HT1080 (cell line): Measurements from ENCODE around the gene NUTM2B. TPM values are rescaled to one million over a fixed set of nuclear protein-coding genes. Genes with fewer than 3 reads are reported as not detected.
A peak's percentile ranks its signal among the peaks of the same experiment; 100 is the strongest.
"Not testable (repeated sequence)": the region's sequence is repeated elsewhere in the genome, so short reads cannot be mapped to it uniquely, and the experiment has no call there.

Source experiments
- DNase-seq: peaks from one replicate; pipeline ENCODE4 v3.0.0-alpha.2; 2015; ENCODE audit warnings: low read depth
- total RNA-seq: library from RNA; depleted of rRNA; stranded (reverse); fragments of >200 nt; shearing (Covaris generic); gene quantifications from 2 replicates; pipeline ENCODE4 v1.2.3, GENCODE V29; 2014; rRNA removed

NUTM2B gene
- total RNA-seq, 1 experiment from 2014 or later, result 0.03 TPM

- DNase-seq, result not testable (repeated sequence)
These were observed 41.8 kb downstream of the NUTM2B start for GRCh38 chr10:79744844-79745243.

GRCh38 chr10:79748510-79748909 lies 45.5 kb downstream of the NUTM2B start:
- not testable (repeated sequence) for DNase-seq

DNA sequence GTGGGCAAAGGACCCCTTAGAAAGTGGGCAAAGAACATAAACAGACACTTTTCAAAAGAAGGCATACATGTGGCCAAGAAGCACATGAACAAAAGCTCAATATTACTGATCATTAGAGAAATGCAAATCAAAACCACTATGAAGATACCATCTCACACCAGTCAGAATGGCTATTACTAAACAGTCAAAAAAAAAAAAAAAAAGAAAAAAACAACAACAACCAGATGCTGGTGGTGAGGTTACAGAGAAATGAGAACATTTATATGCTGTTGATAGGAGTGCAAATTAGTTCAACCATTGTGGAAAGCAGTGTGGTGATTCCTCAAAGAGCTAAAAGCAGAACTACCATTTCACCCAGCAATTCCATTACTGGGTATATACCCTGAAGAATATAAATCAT lies 50.6 kb downstream of the NUTM2B start:
- DNase-seq, result not testable (repeated sequence)

- peak; percentile 30 for DNase-seq
These were observed 55.4 kb downstream of the NUTM2B start for GRCh38 chr10:79758297-79758993.

Other genes starting within 250 kb of the NUTM2B start
- gene EIF5AL1, start 190.7 kb upstream of the NUTM2B start, total RNA-seq, result 0.94 and 1.0 TPM in 2 replicates
- not detected in 2 replicates for gene SFTPA2, start 142.8 kb upstream of the NUTM2B start, total RNA-seq
- not detected in 2 replicates for gene SFTPA1, start 92.3 kb upstream of the NUTM2B start, total RNA-seq
- not detected in 2 replicates for gene NUTM2E, start 123.5 kb downstream of the NUTM2B start, total RNA-seq
- gene SFTPD, start 245.9 kb downstream of the NUTM2B start, total RNA-seq, result not detected in 2 replicates